ENCODE data around the gene C17orf58. TPM values are rescaled to one million over a fixed set of nuclear protein-coding genes. Genes with fewer than 3 reads are reported as not detected.

The C17orf58 gene
- total and polyA plus RNA-seq, 9 of the 15 experiments (the other 6 are each of a cell fraction or from before 2014, with no cell fraction given), result 8.6 to 37.4 (median 27.6) TPM

DNA sequence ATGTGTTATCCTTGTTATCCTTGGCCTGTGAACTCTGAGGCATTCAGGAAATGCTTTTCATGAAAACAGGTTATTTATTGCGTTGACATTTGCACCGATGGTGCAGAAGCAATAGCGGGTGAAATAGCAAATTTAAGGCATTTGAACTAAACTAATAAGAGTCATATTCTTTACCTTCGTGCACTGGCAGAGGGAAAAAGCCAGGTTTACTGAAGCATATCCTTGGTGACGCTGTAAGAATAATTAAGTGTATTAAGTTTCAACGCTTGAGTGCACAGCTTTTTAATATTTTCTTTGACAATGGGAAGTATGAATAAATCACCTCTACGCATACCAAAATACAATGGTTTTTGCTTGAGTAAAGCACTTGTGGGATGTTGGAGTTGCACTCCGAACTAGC lies 25.7 kb upstream of the C17orf58 start:
- Histone ChIP-seq H3K9me3 (replicated peaks; ENCODE audit: control insufficient read depth, insufficient read depth, low read depth, low read length) (no peaks in the 10 kb centered on the region), H3K4me2 (ENCODE audit: insufficient read depth, low read length) (no peak overlapping the region), H3K36me3 (ENCODE audit: control insufficient read depth, insufficient read depth, low read length) (no peaks in the 10 kb centered on the region), H4K20me1 (replicated peaks; ENCODE audit: control insufficient read depth, insufficient read depth, low read length) (no peaks in the 10 kb centered on the region), H3K27me3 (ENCODE audit: control insufficient read depth in 2 of 2, insufficient read depth in 2 of 2, low read length in 2 of 2) (no peaks in the 10 kb centered on the region), H2AFZ (ENCODE audit: low read depth, low read length) (no peak overlapping the region), H3K9me1 (ENCODE audit: control insufficient read depth, insufficient read depth, low read length) (no peaks in the 10 kb centered on the region), H3K9ac (ENCODE audit: insufficient read depth in 1 of 2, low read depth in 2 of 2, low read length in 2 of 2) (no peak overlapping the region), H3K4me1 (replicated peaks in 1 of 2; ENCODE audit: control insufficient read depth in 2 of 2, insufficient read depth in 2 of 2, low read length in 2 of 2) (peaks cover 6 to 10% of the 10 kb centered on the region in 2 experiments; a peak in 4 of 5 replicates), H3K79me2 (ENCODE audit: control insufficient read depth, insufficient read depth, low read length) (no peaks in the 10 kb centered on the region), H3K27ac (ENCODE audit: extremely low read depth, low read depth, low read length) (no peak overlapping the region), H3K4me3 (no peak overlapping the region)
- ChIA-PET POLR2A (interaction anchor here (1.1 kb wide), 1 partner anchor 14 kb away, joined by 3 read pairs; no protein-coding TSS in a partner anchor), CTCF (ENCODE audit: low intra/inter-chr PET ratio) (no interaction called here)
- no TSS peak for BruUV-seq (replicated peaks)
- no peak for FAIRE-seq
- ATAC-seq, result no peak
- DNase-seq (ENCODE audit: extremely low read depth in 1 of 4, low spot score in 3 of 4), result no peak
- TF ChIP-seq ZBTB7A (IDR thresholded peaks at IDR 0.05; ENCODE audit: borderline replicate concordance, control insufficient read depth, low read depth, low read length), result no peak
- no peak for TF ChIP-seq U2AF1 (optimal IDR thresholded peaks at IDR 0.05; ENCODE audit: low read depth, low read length)
- TF ChIP-seq ARNT (IDR thresholded peaks at IDR 0.05), result no peak
- TF ChIP-seq, protein P1, sequence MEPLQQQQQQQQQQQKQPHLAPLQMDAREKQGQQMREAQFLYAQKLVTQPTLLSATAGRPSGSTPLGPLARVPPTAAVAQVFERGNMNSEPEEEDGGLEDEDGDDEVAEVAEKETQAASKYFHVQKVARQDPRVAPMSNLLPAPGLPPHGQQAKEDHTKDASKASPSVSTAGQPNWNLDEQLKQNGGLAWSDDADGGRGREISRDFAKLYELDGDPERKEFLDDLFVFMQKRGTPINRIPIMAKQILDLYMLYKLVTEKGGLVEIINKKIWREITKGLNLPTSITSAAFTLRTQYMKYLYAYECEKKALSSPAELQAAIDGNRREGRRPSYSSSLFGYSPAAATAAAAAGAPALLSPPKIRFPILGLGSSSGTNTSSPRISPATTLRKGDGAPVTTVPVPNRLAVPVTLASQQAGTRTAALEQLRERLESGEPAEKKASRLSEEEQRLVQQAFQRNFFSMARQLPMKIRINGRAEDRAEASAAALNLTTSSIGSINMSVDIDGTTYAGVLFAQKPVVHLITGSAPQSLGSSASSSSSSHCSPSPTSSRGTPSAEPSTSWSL (CRISPR knock-in tag; IDR thresholded peaks at IDR 0.05; ENCODE audit: borderline replicate concordance), result no peak
- TF ChIP-seq PHB (CRISPR knock-in tag; IDR thresholded peaks at IDR 0.05), result no peak
- TF ChIP-seq, protein P2, sequence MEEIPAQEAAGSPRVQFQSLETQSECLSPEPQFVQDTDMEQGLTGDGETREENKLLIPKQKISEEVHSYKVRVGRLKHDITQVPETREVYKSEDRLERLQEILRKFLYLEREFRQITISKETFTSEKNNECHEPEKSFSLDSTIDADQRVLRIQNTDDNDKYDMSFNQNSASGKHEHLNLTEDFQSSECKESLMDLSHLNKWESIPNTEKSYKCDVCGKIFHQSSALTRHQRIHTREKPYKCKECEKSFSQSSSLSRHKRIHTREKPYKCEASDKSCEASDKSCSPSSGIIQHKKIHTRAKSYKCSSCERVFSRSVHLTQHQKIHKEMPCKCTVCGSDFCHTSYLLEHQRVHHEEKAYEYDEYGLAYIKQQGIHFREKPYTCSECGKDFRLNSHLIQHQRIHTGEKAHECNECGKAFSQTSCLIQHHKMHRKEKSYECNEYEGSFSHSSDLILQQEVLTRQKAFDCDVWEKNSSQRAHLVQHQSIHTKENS (CRISPR knock-in tag; IDR thresholded peaks at IDR 0.05), result no peak
- TF ChIP-seq STAG1 (CRISPR knock-in tag; IDR thresholded peaks at IDR 0.05; ENCODE audit: borderline replicate concordance), result no peak
- no peak for TF ChIP-seq ATF3 (IDR thresholded peaks at IDR 0.05)
- no peak for TF ChIP-seq ATF3 (CRISPR knock-in tag; conservative IDR thresholded peaks at IDR 0.05)
- intact Hi-C loops (cut with micrococcal nuclease), result no loop called here
- in situ Hi-C loops (cut with MboI), result no loop called here
- 92% methylated on average over 8 of the region's 8 CpGs for WGBS (ENCODE audit: insufficient coverage, low coverage, missing lambda C conversion rate)
